ENCODE results near the gene PNMA8A. TPM values are rescaled to one million over a fixed set of nuclear protein-coding genes. Genes with fewer than 3 reads are reported as not detected.

Gene PNMA8A
- total and polyA plus RNA-seq, 4 donors = 0.37 to 13.1 (median 5.4) TPM

GRCh38 chr19:46486358-46486757 is 15.0 kb upstream of the PNMA8A start:
- peaks cover 0 to 33% (median 5%) of the 10 kb centered on the region in 5 donors for H3K4me1 ChIP-seq (ENCODE audit: control insufficient read depth in 5 of 5, insufficient read depth in 5 of 5, low read length in 5 of 5)
- ATAC-seq (ENCODE audit: insufficient read depth, low FRiP score) (no peak), DNase-seq (no peak)
- H3K9ac ChIP-seq (ENCODE audit: insufficient read depth in 1 of 2, low read length in 2 of 2) = no peak overlapping the region
- WGBS, 2 donors = 83 to 92% methylated on average over 3 of the region's 3 CpGs
- no peaks in the 10 kb centered on the region for H3K36me3 ChIP-seq (ENCODE audit: control insufficient read depth in 4 of 4, insufficient read depth in 4 of 4, low read length in 4 of 4)
- no peak overlapping the region for H3K27ac ChIP-seq (ENCODE audit: low read depth in 1 of 2, low read length in 1 of 2)
- H3K9me3 ChIP-seq (ENCODE audit: control insufficient read depth in 4 of 4, insufficient read depth in 3 of 4, low read length in 3 of 4) = peaks cover 0 to 5% (median 0%) of the 10 kb centered on the region in 4 donors
- peaks cover 2 to 29% (median 9%) of the 10 kb centered on the region in 3 donors for H3K27me3 ChIP-seq (ENCODE audit: control insufficient read depth in 3 of 3, insufficient read depth in 3 of 3, low read length in 2 of 3)
- H3K4me3 ChIP-seq = no peak overlapping the region
- no peak for TF ChIP-seq CTCF (IDR thresholded peaks at IDR 0.05; ENCODE audit: control extremely low read depth, extremely low read depth)

- TF ChIP-seq CTCF (IDR thresholded peaks at IDR 0.05; ENCODE audit: control extremely low read depth, extremely low read depth) = no peak
- Histone ChIP-seq H3K4me1 (ENCODE audit: control insufficient read depth in 5 of 5, insufficient read depth in 5 of 5, low read length in 5 of 5) (peaks cover 0 to 39% (median 11%) of the 10 kb centered on the region in 5 donors), H3K36me3 (ENCODE audit: control insufficient read depth in 4 of 4, insufficient read depth in 4 of 4, low read length in 4 of 4) (no peaks in the 10 kb centered on the region), H3K4me3 (no peak overlapping the region), H3K9me3 (ENCODE audit: control insufficient read depth in 4 of 4, insufficient read depth in 3 of 4, low read length in 3 of 4) (peaks cover 0 to 3% (median 0%) of the 10 kb centered on the region in 4 donors), H3K9ac (ENCODE audit: insufficient read depth in 1 of 2, low read length in 2 of 2) (no peak overlapping the region), H3K27ac (ENCODE audit: low read depth in 1 of 2, low read length in 1 of 2) (no peak overlapping the region), H3K27me3 (ENCODE audit: control insufficient read depth in 3 of 3, insufficient read depth in 3 of 3, low read length in 2 of 3) (peaks cover 2 to 15% (median 7%) of the 10 kb centered on the region in 3 donors)
- 69 to 70% methylated on average over 4 of the region's 4 CpGs for WGBS, 2 donors
- no peak for ATAC-seq (ENCODE audit: insufficient read depth, low FRiP score)
- DNase-seq = no peak
Measured at GRCh38 chr19:46484656-46485055, 13.3 kb upstream of the PNMA8A start.

GRCh38 chr19:46482631-46483030 is 11.3 kb upstream of the PNMA8A start:
- DNase-seq = no peak
- ATAC-seq (ENCODE audit: insufficient read depth, low FRiP score) = no peak
- H3K4me1 ChIP-seq (ENCODE audit: control insufficient read depth in 5 of 5, insufficient read depth in 5 of 5, low read length in 5 of 5) = peaks cover 0 to 36% (median 5%) of the 10 kb centered on the region in 5 donors
- 46 to 61% methylated on average over 3 of the region's 3 CpGs for WGBS, 2 donors
- TF ChIP-seq CTCF (IDR thresholded peaks at IDR 0.05; ENCODE audit: control extremely low read depth, extremely low read depth) = no peak
- H3K9me3 ChIP-seq (ENCODE audit: control insufficient read depth in 4 of 4, insufficient read depth in 3 of 4, low read length in 3 of 4) = peaks cover 0 to 5% (median 0%) of the 10 kb centered on the region in 4 donors
- no peak overlapping the region for H3K4me3 ChIP-seq
- H3K9ac ChIP-seq (ENCODE audit: insufficient read depth in 1 of 2, low read length in 2 of 2) = peak overlapping the region in 1 of 2 donors; percentile 32
- no peaks in the 10 kb centered on the region for H3K36me3 ChIP-seq (ENCODE audit: control insufficient read depth in 4 of 4, insufficient read depth in 4 of 4, low read length in 4 of 4)
- H3K27ac ChIP-seq (ENCODE audit: low read depth in 1 of 2, low read length in 1 of 2) = no peak overlapping the region
- H3K27me3 ChIP-seq (ENCODE audit: control insufficient read depth in 3 of 3, insufficient read depth in 3 of 3, low read length in 2 of 3) = peaks cover 0 to 2% (median 0%) of the 10 kb centered on the region in 3 donors

GRCh38 chr19:46481947-46482346 is 10.6 kb upstream of the PNMA8A start:
- no peak for ATAC-seq (ENCODE audit: insufficient read depth, low FRiP score)

More at GRCh38 chr19:46481947-46482346, 10.6 kb upstream of the PNMA8A start:
- H3K36me3 ChIP-seq (ENCODE audit: control insufficient read depth in 4 of 4, insufficient read depth in 4 of 4, low read length in 4 of 4) = no peaks in the 10 kb centered on the region
- TF ChIP-seq CTCF (IDR thresholded peaks at IDR 0.05; ENCODE audit: control extremely low read depth, extremely low read depth) = no peak
- H3K9ac ChIP-seq (ENCODE audit: insufficient read depth in 1 of 2, low read length in 2 of 2) = peak overlapping the region in 1 of 2 donors; percentile 79
- WGBS, 2 donors = 69 to 76% methylated on average over 5 of the region's 5 CpGs
- peaks cover 0 to 29% (median under 1%) of the 10 kb centered on the region in 5 donors for H3K4me1 ChIP-seq (ENCODE audit: control insufficient read depth in 5 of 5, insufficient read depth in 5 of 5, low read length in 5 of 5)
- no peak overlapping the region for H3K4me3 ChIP-seq
- peaks cover 0 to 2% (median 0%) of the 10 kb centered on the region in 3 donors for H3K27me3 ChIP-seq (ENCODE audit: control insufficient read depth in 3 of 3, insufficient read depth in 3 of 3, low read length in 2 of 3)
- no peak overlapping the region for H3K27ac ChIP-seq (ENCODE audit: low read depth in 1 of 2, low read length in 1 of 2)
- DNase-seq = peak in 2 of 3 donors; percentile 82 to 88
- peaks cover 0 to 5% (median 0%) of the 10 kb centered on the region in 4 donors for H3K9me3 ChIP-seq (ENCODE audit: control insufficient read depth in 4 of 4, insufficient read depth in 3 of 4, low read length in 3 of 4)

Measured in lung (tissue), 12 donors.